ENCODE measurements around the gene TMEM151A. TPM values are rescaled to one million over a fixed set of nuclear protein-coding genes. Genes with fewer than 3 reads are reported as not detected.

TMEM151A gene
- total RNA-seq, 6 donors from 2014 or later = 0.29 to 1.9 TPM; not detected in 4

GRCh38 chr11:66287889-66288670 is 3.6 kb upstream of the TMEM151A start:
- Histone ChIP-seq H3K27ac (peak overlapping the region; percentile 90 to 94 (median 94)), H3K4me3 (peak overlapping the region; percentile 65 to 94 (median 77)), H3K4me1 (peaks cover 23 to 45% (median 27%) of the 10 kb centered on the region in 4 donors), H3K27me3 (peaks cover 0 to 14% (median 9%) of the 10 kb centered on the region in 4 donors), H3K36me3 (peaks cover 0 to 26% (median 9%) of the 10 kb centered on the region in 4 donors), H3K9me3 (no peaks in the 10 kb centered on the region)
- TF ChIP-seq EP300 (IDR thresholded peaks at IDR 0.05) = no peak
- TF ChIP-seq POLR2AphosphoS5 (IDR thresholded peaks at IDR 0.05) = no peak
- no peak for TF ChIP-seq CTCF (IDR thresholded peaks at IDR 0.05)
- ATAC-seq (ENCODE audit: low FRiP score in 2 of 2) (no peak), DNase-seq (peak in 1 of 2 donors; percentile 59)
- WGBS, 2 donors = 20 to 44% methylated on average over 12 to 20 of the region's 20 CpGs

- Histone ChIP-seq H3K36me3 (peaks cover 0 to 24% (median 6%) of the 10 kb centered on the region in 4 donors), H3K4me3 (peak within 1 kb of the TSS; percentile 65 to 94 (median 77)), H3K9me3 (no peaks in the 10 kb centered on the region), H3K27ac (peak within 1 kb of the TSS; percentile 90 to 94 (median 94)), H3K4me1 (peaks cover 23 to 45% (median 27%) of the 10 kb centered on the region in 4 donors), H3K27me3 (peaks cover 0 to 21% (median 9%) of the 10 kb centered on the region in 4 donors)
- TF ChIP-seq POLR2AphosphoS5 (IDR thresholded peaks at IDR 0.05) = peak; percentile 96 to 97
- TF ChIP-seq POLR2A (IDR thresholded peaks at IDR 0.05) = peak in 3 of 4 donors; percentile 72 to 96 (median 91)
- TF ChIP-seq EP300 (IDR thresholded peaks at IDR 0.05) = peak in 1 of 4 donors; percentile 63
- peak in 2 of 6 experiments; percentile 11 to 38 for TF ChIP-seq CTCF (IDR thresholded peaks at IDR 0.05)
- 0% methylated on average over 21 to 32 of the region's 87 CpGs for WGBS, 2 donors
- ATAC-seq (ENCODE audit: low FRiP score in 2 of 2) = peak; percentile 97 to 98
- peak; percentile 98 to 99 for DNase-seq
Observed at GRCh38 chr11:66288671-66289547, 2.8 kb upstream of the TMEM151A start, which contains the start of gene YIF1A. Gene YIF1A, minus strand, starts transcription at chr11:66289143. Its CDS starts 158 bp downstream, at chr11:66288985.

- no peak for TF ChIP-seq POLR2A (IDR thresholded peaks at IDR 0.05)
- TF ChIP-seq EP300 (IDR thresholded peaks at IDR 0.05) = no peak
- Histone ChIP-seq H3K27ac (peak overlapping the region; percentile 90 to 94 (median 94)), H3K4me1 (peaks cover 23 to 45% (median 27%) of the 10 kb centered on the region in 4 donors), H3K9me3 (no peaks in the 10 kb centered on the region), H3K27me3 (peaks cover 0 to 29% (median 9%) of the 10 kb centered on the region in 4 donors), H3K36me3 (peaks cover 0 to 16% (median 3%) of the 10 kb centered on the region in 4 donors), H3K4me3 (peak overlapping the region; percentile 43 to 94 (median 77))
- DNase-seq (peak; percentile 71 to 90), ATAC-seq (ENCODE audit: low FRiP score in 2 of 2) (peak; percentile 72 to 77)
- 6 to 18% methylated on average over 22 to 34 of the region's 36 CpGs for WGBS, 2 donors
Observed at GRCh38 chr11:66289548-66290329, 2.0 kb upstream of the TMEM151A start.

- TF ChIP-seq POLR2AphosphoS5 (IDR thresholded peaks at IDR 0.05) = no peak
- TF ChIP-seq POLR2A (IDR thresholded peaks at IDR 0.05) = no peak
- TF ChIP-seq EP300 (IDR thresholded peaks at IDR 0.05) = no peak
- TF ChIP-seq CTCF (IDR thresholded peaks at IDR 0.05) = no peak
- DNase-seq = no peak
- Histone ChIP-seq H3K27me3 (peaks cover 0 to 34% (median 9%) of the 10 kb centered on the region in 4 donors), H3K9me3 (no peaks in the 10 kb centered on the region), H3K4me3 (peak overlapping the region in 1 of 4 donors; percentile 79), H3K4me1 (peaks cover 23 to 45% (median 27%) of the 10 kb centered on the region in 4 donors), H3K27ac (no peak overlapping the region), H3K36me3 (peaks cover 0 to 11% (median 3%) of the 10 kb centered on the region in 4 donors)
- no peak for ATAC-seq (ENCODE audit: low FRiP score in 2 of 2)
- 64 to 74% methylated on average over 2 of the region's 2 CpGs for WGBS, 2 donors
Observed at GRCh38 chr11:66290330-66290621, 1.4 kb upstream of the TMEM151A start.
